ENCODE measurements around the gene PAK5. TPM values are rescaled to one million over a fixed set of nuclear protein-coding genes. Genes with fewer than 3 reads are reported as not detected.

The PAK5 gene
- total RNA-seq, 1 donor from 2014 or later, result 0.17 TPM

GRCh38 chr20:9789131-9789530 lies 49.7 kb downstream of the PAK5 start:
- Histone ChIP-seq H3K27me3 (ENCODE audit: control insufficient read depth, insufficient read depth, low read length) (no peaks in the 10 kb centered on the region), H3K4me3 (ENCODE audit: low read depth, low read length) (no peak overlapping the region), H3K36me3 (ENCODE audit: control insufficient read depth, insufficient read depth, low read length) (no peaks in the 10 kb centered on the region)
- DNase-seq (ENCODE audit: low read depth), result no peak
- TF ChIP-seq CTCF (IDR thresholded peaks at IDR 0.05; ENCODE audit: insufficient read depth, low read length, poor library complexity, severe bottlenecking), result no peak

GRCh38 chr20:9775176-9775575 lies 63.7 kb downstream of the PAK5 start:
- Histone ChIP-seq H3K4me3 (ENCODE audit: low read depth, low read length) (no peak overlapping the region), H3K27me3 (ENCODE audit: control insufficient read depth, insufficient read depth, low read length) (no peaks in the 10 kb centered on the region), H3K36me3 (ENCODE audit: control insufficient read depth, insufficient read depth, low read length) (no peaks in the 10 kb centered on the region)
- DNase-seq (ENCODE audit: low read depth), result no peak
- no peak for TF ChIP-seq CTCF (IDR thresholded peaks at IDR 0.05; ENCODE audit: insufficient read depth, low read length, poor library complexity, severe bottlenecking)

GRCh38 chr20:9769954-9770353 lies 68.9 kb downstream of the PAK5 start:
- DNase-seq (ENCODE audit: low read depth), result no peak
- Histone ChIP-seq H3K27me3 (ENCODE audit: control insufficient read depth, insufficient read depth, low read length) (no peaks in the 10 kb centered on the region), H3K4me3 (ENCODE audit: low read depth, low read length) (no peak overlapping the region), H3K36me3 (ENCODE audit: control insufficient read depth, insufficient read depth, low read length) (no peaks in the 10 kb centered on the region)
- TF ChIP-seq CTCF (IDR thresholded peaks at IDR 0.05; ENCODE audit: insufficient read depth, low read length, poor library complexity, severe bottlenecking), result no peak

DNA sequence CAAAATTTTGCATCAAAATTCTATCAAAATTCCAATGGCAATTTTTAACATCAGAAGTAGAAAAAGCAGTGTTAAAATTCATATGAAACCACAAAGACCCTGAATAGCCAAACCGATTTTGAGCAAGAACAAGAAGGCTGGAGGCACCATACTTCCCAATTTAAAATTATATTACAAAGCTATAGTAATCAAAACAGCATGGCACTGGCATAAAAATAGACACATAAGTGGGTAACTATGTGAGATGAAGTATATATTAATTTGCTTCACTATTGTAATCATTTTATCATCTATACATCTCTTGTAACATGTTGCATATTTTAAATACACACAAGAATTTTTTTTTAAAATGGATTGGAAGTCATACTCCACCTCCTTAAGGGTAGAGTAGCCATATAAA lies 77.4 kb downstream of the PAK5 start:
- Histone ChIP-seq H3K36me3 (ENCODE audit: control insufficient read depth, insufficient read depth, low read length) (no peaks in the 10 kb centered on the region), H3K27me3 (ENCODE audit: control insufficient read depth, insufficient read depth, low read length) (no peaks in the 10 kb centered on the region), H3K4me3 (ENCODE audit: low read depth, low read length) (no peak overlapping the region)
- DNase-seq (ENCODE audit: low read depth), result no peak
- TF ChIP-seq CTCF (IDR thresholded peaks at IDR 0.05; ENCODE audit: insufficient read depth, low read length, poor library complexity, severe bottlenecking), result no peak

DNA sequence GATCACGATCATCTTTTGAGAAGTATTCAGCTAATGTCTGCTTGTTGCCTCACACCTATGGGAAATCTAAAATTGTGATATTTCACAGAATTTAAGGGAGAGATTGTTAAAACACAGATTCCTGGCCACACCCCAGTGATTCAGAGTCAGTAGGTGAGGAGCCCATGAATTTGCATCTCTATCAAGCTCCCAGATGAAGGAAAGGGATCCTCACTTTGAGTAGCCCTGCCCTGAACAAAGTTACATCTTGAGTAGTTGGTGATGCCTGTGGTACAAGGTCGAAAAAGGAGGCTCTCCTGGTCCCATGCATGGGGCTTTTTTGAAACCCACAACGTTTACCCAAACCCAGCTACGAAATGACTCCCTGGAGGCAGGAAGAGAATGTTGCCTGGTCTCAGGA lies 79.5 kb downstream of the PAK5 start:
- no peaks in the 10 kb centered on the region for H3K27me3 ChIP-seq (ENCODE audit: control insufficient read depth, insufficient read depth, low read length)
- H3K36me3 ChIP-seq (ENCODE audit: control insufficient read depth, insufficient read depth, low read length), result no peaks in the 10 kb centered on the region
- TF ChIP-seq CTCF (IDR thresholded peaks at IDR 0.05; ENCODE audit: insufficient read depth, low read length, poor library complexity, severe bottlenecking), result no peak
- no peak for DNase-seq (ENCODE audit: low read depth)
- no peak overlapping the region for H3K4me3 ChIP-seq (ENCODE audit: low read depth, low read length)

DNA sequence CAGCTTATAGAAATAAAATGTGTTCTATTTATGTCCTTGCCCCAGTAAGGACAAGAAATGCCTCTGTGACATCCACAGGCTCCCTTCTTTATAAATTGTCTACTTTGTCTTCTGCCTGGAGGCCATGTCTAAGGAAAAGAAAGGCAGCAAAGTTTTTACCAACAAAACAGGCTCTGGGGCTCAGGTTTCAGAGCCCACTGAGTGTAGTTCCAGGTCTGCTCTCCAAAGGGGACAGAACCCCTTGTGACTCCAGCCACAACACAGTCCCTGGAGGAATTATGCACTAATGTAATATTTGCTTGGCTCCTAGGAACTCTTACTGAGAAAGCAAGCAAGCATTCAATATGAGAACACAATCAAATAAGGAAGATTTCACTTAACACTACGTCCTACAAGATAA lies 80.1 kb downstream of the PAK5 start:
- TF ChIP-seq CTCF (IDR thresholded peaks at IDR 0.05; ENCODE audit: insufficient read depth, low read length, poor library complexity, severe bottlenecking), result no peak
- Histone ChIP-seq H3K27me3 (ENCODE audit: control insufficient read depth, insufficient read depth, low read length) (no peaks in the 10 kb centered on the region), H3K36me3 (ENCODE audit: control insufficient read depth, insufficient read depth, low read length) (no peaks in the 10 kb centered on the region), H3K4me3 (ENCODE audit: low read depth, low read length) (no peak overlapping the region)
- no peak for DNase-seq (ENCODE audit: low read depth)
